ENCODE measurements around the gene ZBTB7C. TPM values are rescaled to one million over a fixed set of nuclear protein-coding genes. Genes with fewer than 3 reads are reported as not detected.

ZBTB7C gene
- total and polyA plus RNA-seq, 2 of the 8 experiments (the other 6 are each of a cell fraction or from before 2014, with no cell fraction given): 0.15 to 0.45 TPM

GRCh38 chr18:48200631-48201336 is 208.4 kb downstream of the ZBTB7C start (continued):
- TF ChIP-seq NANOG (IDR thresholded peaks at IDR 0.05; ENCODE audit: insufficient read depth, low read depth, low read length, poor library complexity, severe bottlenecking) (no peak), CHD7 (IDR thresholded peaks at IDR 0.05; ENCODE audit: insufficient replicate concordance, low read length) (no peak), EZH2 (IDR thresholded peaks at IDR 0.05; ENCODE audit: low read depth, low read length, severe bottlenecking) (no peak), GABPA (IDR thresholded peaks at IDR 0.05; ENCODE audit: borderline replicate concordance, insufficient read depth, low read length) (no peak), JUND (IDR thresholded peaks at IDR 0.05; ENCODE audit: low read length) (no peak)
